ENCODE data around the gene USP22. TPM values are rescaled to one million over a fixed set of nuclear protein-coding genes. Genes with fewer than 3 reads are reported as not detected.

USP22 gene
- total and polyA plus RNA-seq, 2 of the 13 experiments (the other 11 are each of a cell fraction or from before 2014, with no cell fraction given): 98.0 to 130 TPM

GRCh38 chr17:21049457-21049856, 6.6 kb upstream of the USP22 start:
- H3K9me3 ChIP-seq (ENCODE audit: low read length): no peaks in the 10 kb centered on the region
- no peak overlapping the region for H3K4me3 ChIP-seq (replicated peaks in 1 of 3; ENCODE audit: insufficient read depth in 1 of 3, low read depth in 2 of 3, low read length in 3 of 3)
- no peak overlapping the region for H3K4me2 ChIP-seq (ENCODE audit: low read depth, low read length)
- ChIA-PET POLR2A (no interaction called here), CTCF (ENCODE audit: low intra/inter-chr PET ratio, low total read pairs) (no interaction called here)
- no peak overlapping the region for H3K27ac ChIP-seq (ENCODE audit: extremely low read length, insufficient read depth, low read length)
- H3K79me2 ChIP-seq (ENCODE audit: insufficient read depth, low read length): no peaks in the 10 kb centered on the region
- H4K20me1 ChIP-seq (ENCODE audit: insufficient read depth, low read length): no peaks in the 10 kb centered on the region
- in situ Hi-C loops (cut with HindIII; ENCODE audit: extremely low pct_ligation_motif_present, low pct_unique_long_range_greater_than_20kb): no loop called here
- no peak overlapping the region for H3K9ac ChIP-seq (ENCODE audit: insufficient read depth, low read depth, low read length)
- BruUV-seq (replicated peaks): no TSS peak
- H2AFZ ChIP-seq (ENCODE audit: low read length): no peak overlapping the region
- TF ChIP-seq KMT2B (CRISPR knock-in tag; IDR thresholded peaks at IDR 0.05): no peak
- TF ChIP-seq YEATS4 (CRISPR knock-in tag; IDR thresholded peaks at IDR 0.05; ENCODE audit: borderline replicate concordance): no peak
- TF ChIP-seq PHF20 (CRISPR knock-in tag; IDR thresholded peaks at IDR 0.05): no peak
- TF ChIP-seq UBTF (CRISPR knock-in tag; IDR thresholded peaks at IDR 0.05): no peak
- no peak for TF ChIP-seq ZNF773 (CRISPR knock-in tag; IDR thresholded peaks at IDR 0.05; ENCODE audit: borderline replicate concordance)
- TF ChIP-seq ZNF547 (CRISPR knock-in tag; IDR thresholded peaks at IDR 0.05): no peak
- TF ChIP-seq ZBED4 (CRISPR knock-in tag; IDR thresholded peaks at IDR 0.05; ENCODE audit: borderline replicate concordance): no peak
- TF ChIP-seq, protein P1, sequence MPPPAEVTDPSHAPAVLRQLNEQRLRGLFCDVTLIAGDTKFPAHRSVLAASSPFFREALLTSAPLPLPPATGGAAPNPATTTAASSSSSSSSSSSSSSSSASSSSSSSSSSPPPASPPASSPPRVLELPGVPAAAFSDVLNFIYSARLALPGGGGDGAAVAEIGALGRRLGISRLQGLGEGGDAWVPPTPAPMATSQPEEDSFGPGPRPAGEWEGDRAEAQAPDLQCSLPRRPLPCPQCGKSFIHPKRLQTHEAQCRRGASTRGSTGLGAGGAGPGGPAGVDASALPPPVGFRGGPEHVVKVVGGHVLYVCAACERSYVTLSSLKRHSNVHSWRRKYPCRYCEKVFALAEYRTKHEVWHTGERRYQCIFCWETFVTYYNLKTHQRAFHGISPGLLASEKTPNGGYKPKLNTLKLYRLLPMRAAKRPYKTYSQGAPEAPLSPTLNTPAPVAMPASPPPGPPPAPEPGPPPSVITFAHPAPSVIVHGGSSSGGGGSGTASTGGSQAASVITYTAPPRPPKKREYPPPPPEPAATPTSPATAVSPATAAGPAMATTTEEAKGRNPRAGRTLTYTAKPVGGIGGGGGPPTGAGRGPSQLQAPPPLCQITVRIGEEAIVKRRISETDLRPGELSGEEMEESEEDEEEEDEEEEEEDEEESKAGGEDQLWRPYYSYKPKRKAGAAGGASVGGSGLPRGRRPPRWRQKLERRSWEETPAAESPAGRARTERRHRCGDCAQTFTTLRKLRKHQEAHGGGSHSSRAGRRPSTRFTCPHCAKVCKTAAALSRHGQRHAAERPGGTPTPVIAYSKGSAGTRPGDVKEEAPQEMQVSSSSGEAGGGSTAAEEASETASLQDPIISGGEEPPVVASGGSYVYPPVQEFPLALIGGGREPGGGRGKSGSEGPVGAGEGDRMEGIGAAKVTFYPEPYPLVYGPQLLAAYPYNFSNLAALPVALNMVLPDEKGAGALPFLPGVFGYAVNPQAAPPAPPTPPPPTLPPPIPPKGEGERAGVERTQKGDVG (CRISPR knock-in tag; IDR thresholded peaks at IDR 0.05; ENCODE audit: borderline replicate concordance): no peak
- DNase-seq (ENCODE audit: low spot score) (no peak), FAIRE-seq (no peak), ATAC-seq (no peak)
- peaks cover 20% of the 10 kb centered on the region for H3K4me1 ChIP-seq (ENCODE audit: insufficient read depth, low read length)
- H3K27me3 ChIP-seq (ENCODE audit: control insufficient read depth in 1 of 2, insufficient read depth in 2 of 2, low read length in 2 of 2): peaks cover 0 to under 1% of the 10 kb centered on the region in 2 experiments; a peak in 1 of 5 replicates
- no peaks in the 10 kb centered on the region for H3K36me3 ChIP-seq (replicated peaks in 1 of 2; ENCODE audit: control insufficient read depth in 1 of 2, insufficient read depth in 2 of 2, low read length in 2 of 2)
- 5% methylated on average over 1 of the region's 1 CpG for WGBS (ENCODE audit: low lambda C conversion rate)
- intact Hi-C loops (cut with micrococcal nuclease; ENCODE audit: unreplicated experiment): loop anchor here (10.0 kb wide), 1 partner anchor 235 kb away; the partner anchor contains the start of gene MAP2K3
